Activated T-helper 1 cell treated with anti-CD3 and anti-CD28 coated beads, Interleukin-2, amount 50 U/mL, for 16 hours (primary cell): Measurements from ENCODE around the gene PODXL2.
"Not testable (repeated sequence)": the region's sequence is repeated elsewhere in the genome, so short reads cannot be mapped to it uniquely, and the experiment has no call there.

Experiments
- DNase-seq, 2 donors: peaks; one replicate each; pipeline ENCODE4 v3.0.0-alpha.2; 2020; ENCODE audit warnings: low read depth in 1 of 2, low spot score in 1 of 2

Gene PODXL2

DNA sequence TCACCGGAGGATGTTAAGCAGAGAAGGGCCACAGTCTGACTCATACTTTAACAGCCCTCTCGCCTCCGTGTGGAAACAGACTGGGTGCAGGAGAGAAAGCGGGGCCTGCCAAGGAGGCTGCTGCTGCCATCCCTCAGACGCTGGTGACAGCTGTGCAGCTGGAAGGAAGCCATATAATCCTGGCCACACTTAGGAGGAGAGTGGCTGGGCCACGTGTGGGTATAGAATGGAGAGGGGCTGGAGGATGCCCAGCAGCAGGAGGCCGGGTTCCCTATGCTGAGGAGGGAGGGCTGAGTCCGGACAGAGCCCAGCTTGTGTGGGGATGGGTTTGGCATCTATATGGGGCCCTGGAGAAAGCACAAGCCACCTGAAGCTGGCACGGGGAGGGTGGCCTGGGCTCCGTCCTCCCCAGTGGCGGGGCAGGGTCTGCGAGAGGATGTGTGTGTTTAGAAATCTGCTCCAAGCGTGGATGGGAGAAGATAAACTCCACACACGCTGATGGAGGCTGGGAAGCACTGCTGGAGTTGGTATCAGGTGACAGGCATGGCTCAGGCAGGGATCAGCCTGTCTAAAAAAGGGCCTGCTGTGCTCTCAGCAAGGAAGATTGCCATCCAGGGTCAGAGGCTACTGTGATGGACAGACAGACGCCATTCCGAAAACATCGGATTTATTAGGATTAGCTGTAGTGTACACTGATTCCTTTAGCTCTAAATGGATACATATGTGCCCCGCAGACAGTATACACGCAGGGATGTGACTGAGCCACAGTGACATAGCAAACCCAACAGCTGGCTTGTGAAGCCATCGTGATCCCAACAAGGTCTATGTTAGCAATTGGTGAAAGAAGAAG is 59.7 kb downstream of the PODXL2 start:
- no peak for DNase-seq

DNA sequence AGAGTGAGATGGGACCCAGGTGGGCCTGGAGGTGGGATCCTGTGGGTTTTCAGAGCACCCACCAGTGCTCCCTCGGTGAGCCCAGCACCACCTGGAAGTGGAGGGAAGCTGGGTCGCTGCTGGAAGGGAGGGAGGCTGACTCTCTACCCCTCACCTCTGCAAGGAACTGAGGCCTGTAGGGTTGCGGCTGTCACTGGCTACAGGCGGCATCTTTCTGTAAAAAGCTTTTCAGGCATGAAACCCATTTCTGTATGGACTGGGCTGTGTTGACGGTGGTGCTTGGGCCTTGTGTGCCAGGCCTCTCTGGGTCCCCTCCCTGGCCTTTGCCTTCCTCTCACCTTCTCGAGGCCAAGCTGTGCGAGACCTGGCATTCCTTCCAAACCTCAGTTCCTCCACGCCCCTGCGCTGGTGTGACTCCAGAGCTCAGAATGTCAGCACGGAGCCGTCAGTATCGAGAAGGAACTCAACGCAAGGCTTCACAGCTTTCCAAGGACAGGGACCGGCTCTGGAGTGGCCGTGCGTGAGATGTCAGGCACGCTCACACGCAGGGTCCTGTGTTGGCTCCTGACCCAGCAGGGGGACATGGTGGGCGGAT is 60.4 kb downstream of the PODXL2 start:
- no peak for DNase-seq

DNA sequence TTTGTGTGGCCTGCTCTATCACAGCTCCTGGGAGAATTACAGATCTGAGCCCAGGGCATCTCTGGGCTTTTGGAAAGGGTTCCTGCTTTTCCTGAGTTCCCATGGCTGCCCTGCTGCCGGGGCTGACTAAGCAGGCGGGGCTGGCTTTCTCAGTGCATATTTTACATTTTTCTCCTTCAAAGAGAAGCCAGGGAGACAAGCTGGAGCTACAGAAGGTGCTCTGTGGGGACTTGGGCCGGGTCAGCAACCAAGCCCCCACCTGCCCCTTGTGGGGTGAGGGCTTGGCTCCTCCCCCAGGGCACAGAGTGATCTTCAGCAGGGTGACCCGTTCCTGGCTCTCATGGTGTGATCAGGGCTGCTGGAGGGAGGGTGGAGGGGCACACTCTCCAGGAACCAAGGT is 61.1 kb downstream of the PODXL2 start:
- DNase-seq = no peak

DNA sequence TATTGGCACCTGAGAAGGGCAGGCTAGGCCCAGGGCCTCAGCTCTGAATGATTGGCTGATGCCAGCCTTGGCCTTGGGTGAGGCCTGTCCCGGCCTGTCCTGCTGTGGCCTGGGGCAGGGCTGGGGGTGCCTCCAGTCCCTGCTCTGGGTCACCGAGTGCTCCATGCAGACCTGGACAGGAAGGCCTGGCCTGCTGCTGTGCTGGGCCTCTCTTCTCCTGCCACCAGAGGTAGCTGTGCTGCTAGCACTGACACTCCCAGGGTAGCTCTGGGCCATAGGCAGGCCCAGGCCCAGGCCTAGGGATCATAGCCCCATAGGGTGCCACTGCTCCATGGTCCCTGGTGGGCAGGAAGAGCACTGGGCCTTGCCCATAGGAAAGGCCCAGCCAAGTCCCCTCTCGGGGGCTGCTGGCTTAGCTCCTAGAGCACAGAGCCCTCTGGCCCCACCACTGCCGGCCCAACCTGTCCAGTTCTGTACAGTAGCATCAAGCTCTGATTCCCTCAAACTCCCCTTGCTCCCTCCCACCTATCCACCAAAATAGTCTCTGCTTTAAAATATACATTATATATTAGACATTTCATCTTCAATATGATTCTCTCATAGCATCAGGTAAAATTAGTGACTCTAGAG is 62.0 kb downstream of the PODXL2 start:
- DNase-seq = no peak

DNA sequence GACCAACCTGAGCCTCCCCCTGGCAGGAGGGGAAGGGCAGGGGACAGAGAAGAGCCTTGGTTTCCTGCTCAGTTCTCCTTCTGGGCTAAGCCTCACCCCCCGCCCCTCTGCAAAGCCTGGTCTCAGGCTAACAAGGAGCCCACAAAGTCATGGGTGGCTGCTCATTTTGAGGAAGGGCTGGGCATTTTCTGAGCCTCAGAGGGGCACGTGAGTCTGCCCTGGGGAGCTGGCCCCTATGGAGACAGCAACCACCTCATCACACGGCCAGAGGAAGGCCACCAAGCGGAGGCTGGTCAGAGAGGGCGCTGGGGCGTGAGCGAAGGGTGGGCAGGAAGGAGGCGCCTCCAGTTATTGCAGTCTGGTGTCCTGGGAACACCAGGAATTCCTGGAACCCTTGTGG is 62.5 kb downstream of the PODXL2 start:
- DNase-seq = no peak

DNA sequence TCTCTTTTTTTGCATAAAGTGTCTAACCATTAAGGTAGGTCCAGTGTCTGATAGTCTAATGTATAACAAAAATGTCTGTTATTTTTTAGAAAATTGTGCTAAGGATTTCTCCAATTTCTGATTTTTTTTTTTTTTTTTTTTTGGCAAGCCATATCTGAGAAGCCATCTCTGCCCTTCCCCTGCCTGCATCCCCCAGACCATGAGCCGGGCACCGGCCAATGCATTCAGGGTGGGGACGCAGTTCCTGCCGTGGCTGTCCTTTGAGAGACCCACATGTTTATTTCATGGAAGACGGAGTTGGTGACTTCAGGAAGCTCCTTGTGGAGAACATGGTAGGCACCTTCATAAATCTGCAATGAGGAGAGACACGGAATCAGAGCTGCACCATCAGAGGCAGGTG is 63.0 kb downstream of the PODXL2 start:
- no peak for DNase-seq

DNA sequence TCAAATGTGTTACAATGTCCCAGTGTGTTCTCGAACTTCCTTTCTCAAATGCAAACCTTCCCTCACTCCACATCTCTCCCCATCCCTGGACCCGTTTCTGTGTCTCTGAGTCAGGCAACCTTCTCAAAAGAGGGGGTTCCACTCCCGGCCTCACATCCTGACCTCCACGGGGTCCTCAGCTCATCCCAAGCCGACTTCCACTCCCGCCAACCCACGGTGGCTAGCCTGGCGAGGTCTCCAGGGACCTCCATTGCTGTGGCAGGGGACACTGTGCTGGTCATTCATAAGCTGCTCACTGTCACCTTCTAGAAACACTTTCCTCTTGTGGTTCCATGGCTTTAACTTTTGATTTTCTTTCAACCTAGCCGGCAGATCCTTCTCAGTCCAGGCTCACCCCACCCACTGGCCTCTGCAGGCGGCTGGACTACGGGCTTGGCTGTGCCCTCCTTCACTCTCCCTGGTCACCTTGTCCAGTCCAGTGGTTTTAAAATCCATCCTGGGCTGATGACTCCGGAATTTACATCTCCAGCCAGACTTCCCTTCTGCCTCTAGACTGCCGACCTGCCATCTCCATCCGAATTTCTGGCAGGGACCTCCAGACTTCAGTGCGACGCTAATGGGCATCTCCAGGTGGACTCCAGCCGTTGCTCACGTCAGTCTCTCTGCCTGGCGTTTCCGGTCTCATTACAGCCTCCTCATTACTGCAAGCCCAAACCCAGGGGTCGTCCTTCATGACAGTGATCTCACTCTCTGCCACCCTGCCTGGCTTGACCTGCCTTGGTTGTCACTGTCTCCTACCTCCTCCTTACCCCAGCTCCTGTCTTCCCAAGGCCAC is 63.7 kb downstream of the PODXL2 start:
- no peak for DNase-seq

DNA sequence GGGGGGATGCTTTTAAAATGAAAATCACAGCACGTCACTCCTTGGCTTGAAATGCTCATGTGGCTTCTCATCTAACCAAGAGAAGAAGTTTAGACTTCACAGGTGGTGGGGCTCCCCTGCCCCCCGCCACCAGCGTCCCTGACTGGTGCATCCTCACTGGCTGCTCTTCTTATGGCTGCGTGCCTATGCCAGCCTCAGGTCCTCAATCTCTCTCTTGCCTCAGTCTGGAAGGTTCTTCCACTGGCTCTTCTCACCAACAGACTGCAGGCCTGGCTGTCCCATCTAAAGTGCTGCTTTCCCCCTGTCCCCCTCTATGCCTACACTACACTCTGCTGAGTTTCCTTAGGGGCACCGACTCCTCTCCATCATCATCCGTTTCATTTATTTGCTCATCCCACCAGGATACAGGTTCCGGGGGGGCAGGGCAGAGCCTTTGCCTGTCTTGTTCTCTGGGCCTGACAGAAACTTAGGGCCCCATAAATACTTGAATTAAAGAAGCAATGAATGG is 64.4 kb downstream of the PODXL2 start:
- no peak for DNase-seq

DNA sequence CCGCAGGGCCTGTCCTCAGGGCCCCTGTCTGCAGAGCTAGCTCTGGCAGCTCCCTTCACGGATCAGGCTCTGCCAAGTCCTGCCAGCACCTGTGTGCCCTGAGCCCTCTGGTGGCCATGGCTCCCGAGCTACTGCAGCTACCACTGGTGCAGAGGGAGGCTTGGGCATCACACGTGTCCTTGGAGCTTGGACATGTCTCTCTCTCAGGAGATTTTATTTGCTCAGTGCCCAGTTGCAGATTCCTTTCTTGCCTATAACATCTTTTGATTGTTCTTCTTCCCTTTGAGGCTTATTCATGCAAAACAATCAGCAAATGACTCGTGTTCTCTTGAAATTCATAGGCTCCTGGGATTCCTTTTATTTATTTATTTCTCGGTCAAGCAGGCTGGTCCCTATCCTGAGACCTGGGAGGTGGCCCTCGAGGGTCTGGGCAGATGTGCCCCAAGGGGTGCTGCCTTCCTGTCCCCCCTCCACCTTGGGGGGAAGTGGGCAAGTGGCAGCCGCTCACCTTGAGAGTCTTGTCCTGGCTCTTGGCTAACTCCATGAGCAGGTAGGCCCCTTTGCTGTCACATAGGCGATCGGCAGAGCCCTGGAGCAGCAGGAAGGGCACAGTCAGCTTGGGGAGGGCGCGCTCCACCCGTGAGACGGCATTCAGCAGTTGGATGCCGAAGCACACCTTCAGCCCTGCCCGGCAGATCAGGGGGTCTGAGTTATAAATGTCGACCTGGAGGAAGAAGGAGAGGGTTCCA is 65.7 kb downstream of the PODXL2 start:
- no peak for DNase-seq

DNA sequence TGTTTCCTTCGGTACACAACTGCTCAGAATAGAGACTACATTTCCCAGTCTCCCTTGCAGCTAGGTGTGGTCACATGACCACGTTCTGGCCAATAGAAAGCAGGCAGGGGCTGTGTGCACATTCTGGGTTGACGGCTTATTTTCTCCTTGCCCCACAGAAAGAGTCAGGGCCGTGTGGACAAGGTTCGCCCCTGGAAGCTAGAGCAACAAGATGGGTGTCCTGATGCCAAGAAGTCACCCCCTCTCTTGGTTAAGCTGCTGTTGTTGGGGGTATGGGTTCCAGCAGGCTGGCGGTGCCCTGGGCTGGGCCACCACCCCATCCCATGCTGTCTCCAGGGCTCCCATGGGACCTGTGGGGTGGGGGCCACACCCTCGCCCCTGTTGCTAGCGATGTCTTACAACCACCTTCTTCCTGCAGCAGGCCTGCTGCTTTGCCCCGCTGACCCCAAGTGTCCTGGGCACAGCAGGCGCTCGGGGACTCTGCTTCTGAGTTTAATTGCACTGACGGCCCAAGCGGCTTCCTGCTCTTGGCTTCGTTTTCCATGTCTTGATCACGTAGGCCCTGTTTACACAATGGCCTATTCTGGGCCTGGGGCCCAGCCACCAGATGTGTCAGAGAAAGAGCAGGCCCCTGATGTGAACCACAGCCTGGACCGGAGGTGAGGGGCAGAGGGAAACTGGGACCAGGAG is 68.7 kb downstream of the PODXL2 start:
- no peak for DNase-seq

DNA sequence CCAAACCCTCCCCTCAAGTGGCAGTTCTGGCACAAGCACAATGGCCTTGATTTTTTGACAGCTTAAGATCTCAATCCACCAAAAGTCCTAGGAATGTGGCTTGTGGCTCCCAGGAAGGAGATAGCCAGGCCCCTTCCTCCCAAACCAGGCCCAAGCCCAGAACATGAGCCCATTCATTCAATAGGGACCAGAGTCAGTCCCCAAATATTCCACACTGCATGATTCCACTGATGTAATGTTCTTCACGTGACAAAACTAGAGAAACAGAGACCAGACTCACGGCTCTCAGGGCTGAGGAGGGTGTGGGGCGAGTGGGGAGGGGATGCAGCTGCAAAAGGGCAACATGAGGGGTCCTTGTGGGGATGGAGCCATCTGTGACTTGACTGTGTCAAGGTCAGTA is 69.3 kb downstream of the PODXL2 start:
- no peak for DNase-seq

DNA sequence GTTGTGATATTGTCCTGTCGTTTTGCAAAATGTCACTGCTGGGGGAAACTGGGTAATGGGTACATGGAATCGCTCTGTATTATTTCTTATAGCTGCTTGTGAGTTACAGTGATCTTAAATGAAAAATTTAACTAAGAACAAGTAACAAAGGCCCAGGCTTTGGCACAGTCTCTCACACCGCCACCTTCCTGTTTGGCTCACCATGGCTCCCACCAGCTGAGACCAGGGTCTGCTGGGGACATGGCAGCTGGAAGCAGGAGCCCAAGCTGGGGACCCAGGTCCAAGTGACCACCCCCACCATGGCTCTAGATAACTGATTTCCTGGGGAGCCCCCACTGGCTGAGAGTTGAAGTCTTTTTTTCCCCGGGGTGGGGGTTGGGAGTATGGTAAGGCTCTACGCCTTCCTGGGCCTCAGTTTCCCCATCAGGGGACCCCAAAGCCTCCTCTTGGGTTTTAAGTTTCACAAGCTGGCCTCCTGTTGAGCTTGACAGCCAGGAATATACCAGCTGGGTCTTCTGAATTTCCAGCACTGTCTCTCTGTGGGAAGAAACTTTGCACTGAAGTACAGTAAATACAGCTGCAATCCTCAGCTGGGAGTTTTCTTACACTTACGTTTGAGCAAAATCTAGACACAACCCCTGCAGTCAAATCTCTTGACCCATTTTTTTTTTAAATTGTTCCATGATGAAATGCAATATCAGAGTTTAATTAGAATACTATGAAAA is 69.9 kb downstream of the PODXL2 start:
- no peak for DNase-seq

DNA sequence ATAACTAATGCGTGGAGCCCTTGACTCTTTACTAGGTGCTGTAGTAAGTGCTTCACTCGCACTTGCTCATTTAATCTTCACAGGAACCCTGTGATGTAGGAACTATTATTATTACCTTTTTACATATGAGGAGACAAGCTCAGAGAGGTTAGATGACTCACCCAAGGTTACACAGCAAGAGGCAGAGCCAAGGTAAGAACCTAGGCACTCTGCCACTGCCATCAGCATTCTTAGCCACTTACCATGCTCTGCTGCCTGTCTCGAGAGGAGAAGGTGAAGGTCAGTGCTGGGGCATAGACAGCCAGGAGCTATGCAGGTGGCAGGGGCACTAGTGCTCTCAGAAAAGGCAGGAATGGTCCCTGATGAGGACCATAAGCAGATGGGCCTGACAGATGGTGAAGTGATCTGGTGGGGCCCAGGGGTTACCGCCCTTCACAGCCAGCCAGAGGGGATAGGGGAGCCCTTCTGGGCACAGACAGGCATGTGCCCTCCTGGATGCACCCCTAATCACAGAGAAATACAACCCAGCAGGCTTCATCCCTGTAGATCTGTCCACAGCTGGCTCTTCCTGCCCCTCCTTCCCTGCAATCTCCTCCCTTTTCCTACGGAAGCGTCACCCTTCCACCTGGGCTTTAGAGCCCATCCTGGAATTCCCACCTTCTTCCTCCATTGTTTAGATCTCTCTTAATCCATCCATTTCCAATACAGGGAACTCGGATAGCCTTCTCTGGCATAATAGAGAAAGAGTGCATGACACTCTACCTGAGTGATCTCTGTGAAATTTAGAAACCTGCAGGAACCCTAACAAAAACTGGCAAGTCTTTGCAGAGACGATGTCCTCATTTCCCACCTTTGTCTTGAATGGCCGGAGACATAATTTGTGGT is 70.7 kb downstream of the PODXL2 start:
- no peak for DNase-seq

DNA sequence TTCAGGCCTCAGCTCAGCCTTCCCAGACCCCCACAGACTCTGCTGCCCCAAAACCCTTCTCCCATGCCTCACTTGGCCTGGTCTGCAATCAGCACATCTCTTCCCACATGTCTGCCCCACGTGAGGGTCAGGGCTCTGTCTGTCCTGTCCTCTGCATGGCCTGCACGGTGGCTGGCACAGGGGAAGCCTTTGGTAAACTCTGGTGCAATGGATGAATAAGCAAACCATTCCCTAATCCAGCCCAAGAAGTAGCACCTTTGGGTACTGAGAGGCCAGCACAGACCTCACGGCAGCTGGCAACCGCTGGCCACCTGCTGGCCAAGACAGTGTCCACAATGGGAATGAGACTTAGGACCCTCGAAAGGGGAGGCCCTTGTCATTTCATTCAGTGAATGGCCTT is 71.4 kb downstream of the PODXL2 start:
- DNase-seq = no peak

DNA sequence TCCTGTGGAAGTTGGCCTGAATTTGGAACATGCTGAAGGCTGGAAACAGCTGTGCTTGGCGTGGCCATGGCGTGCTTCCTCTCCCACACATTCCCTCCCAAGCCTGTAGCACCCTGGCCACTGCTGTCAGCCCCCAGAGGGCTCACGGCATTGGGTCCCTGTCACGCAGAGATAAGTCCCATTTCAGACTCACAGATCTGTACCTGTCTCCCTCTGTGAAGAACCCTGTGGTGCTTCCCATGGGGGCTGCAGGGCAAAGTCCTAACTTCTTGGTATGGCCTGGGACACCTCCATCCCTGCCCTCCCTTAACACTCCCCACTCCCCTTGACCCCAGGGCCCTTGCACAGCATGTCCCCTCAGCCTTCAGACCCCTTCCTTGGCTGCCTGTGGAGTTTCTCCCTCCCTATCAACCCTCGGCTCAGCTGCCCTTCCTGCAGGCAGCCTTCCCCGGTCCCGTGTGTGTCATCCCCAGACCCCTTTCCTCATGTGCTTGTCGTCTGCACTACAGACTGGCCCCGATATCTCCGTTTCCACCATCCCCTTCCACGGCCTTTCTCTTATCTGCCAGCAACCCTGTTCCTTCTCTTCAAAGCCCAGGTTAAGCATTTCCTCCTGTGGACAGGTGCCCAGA is 72.4 kb downstream of the PODXL2 start:
- DNase-seq = no peak

DNA sequence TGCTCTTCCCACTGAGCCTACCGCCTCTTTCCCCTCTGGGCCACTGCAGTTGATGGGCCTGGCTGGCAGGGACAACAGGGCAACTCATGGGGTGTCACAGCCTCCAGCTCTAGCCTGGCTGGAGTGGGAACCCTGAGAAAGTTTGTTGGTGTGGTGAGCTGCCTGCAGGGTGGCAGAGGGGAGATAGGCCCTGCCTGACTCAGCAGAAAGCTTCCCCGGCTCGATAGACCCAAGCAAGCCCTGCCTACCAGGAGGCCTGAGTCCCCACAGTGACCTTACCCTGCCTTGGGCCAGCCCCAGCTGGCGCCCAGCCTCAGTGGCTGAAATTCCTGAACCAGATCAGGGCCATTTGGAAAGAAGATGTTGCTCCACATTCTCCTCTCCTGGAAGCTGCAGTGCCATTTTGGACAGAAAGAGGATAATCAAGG is 73.2 kb downstream of the PODXL2 start:
- no peak for DNase-seq

DNA sequence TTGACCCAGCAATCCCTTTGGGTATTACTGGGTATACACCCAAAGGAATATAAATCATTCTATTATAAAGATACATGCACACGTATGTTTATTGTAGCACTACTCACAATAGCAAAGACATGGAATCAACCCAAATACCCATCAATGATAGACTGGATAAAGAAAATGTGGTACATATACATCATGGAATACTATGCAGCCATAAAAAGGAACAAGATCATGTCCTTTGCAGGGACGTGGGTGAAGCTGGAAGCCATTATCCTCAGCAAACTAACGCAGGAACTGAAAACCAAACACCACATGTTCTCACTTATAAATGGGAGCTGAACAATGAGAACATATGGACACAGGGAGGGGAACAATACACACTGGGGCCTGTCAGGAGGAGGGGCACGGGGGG is 75.9 kb downstream of the PODXL2 start:
- not testable (repeated sequence) for DNase-seq

DNA sequence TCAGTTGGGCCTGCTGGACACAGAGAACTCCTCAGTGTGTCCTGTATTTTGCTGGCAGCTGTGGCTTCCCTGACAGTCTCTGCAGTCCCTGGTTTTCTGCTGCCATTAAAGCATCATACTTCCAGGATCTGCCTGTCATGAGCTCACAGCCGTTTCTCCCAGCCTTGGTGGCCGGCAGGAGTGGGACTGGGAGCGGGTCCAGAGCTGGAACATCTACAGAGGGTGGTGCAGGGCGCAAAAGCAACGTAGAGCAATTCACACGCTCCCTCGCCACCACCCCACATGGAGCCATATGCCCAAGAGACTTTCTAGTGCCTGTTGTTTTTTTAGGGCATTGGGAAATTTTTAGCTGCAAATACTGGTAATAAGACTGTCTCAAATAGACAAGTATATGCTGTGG is 77.3 kb downstream of the PODXL2 start:
- DNase-seq = no peak
